OCI-LY7 (cell line): Measurements from ENCODE around the gene BRK1.

Experiments
- CTCF ChIP-seq: fragments of 200-600 bp; sonication (generic); conservative IDR thresholded peaks from 2 replicates; pipeline ENCODE4 v1.5.1; 2014; ENCODE audit warnings: mild to moderate bottlenecking, antibody characterized with exemption, low read length, moderate library complexity, mixed read lengths
- EZH2phosphoT487 ChIP-seq: fragments of 200-600 bp; sonication (generic); IDR thresholded peaks from 2 replicates; pipeline ENCODE4 v1.6.1; 2018; ENCODE audit warnings: low read depth, borderline replicate concordance, mild to moderate bottlenecking, mixed run types, antibody characterized with exemption, low read length, moderate library complexity, mixed read lengths

- TF ChIP-seq CTCF (no peak), EZH2phosphoT487 (no peak)
Measured at GRCh38 chr3:10137178-10137577, 21.7 kb downstream of the BRK1 start.
